Measurements from ENCODE around the gene ZFAND4. TPM values are rescaled to one million over a fixed set of nuclear protein-coding genes. Genes with fewer than 3 reads are reported as not detected.

Gene ZFAND4
- total RNA-seq, 1 donor, result 10.9 TPM

GRCh38 chr10:45591280-45591679 lies 81.3 kb downstream of the ZFAND4 start:
- Histone ChIP-seq H3K79me2 (ENCODE audit: insufficient read depth, low read length) (peaks cover 21% of the 10 kb centered on the region), H2AFZ (ENCODE audit: low read length) (no peak overlapping the region), H3K27me3 (ENCODE audit: insufficient read depth, low read length) (no peaks in the 10 kb centered on the region), H4K20me1 (ENCODE audit: insufficient read depth, low read length) (peaks cover under 1% of the 10 kb centered on the region), H3K9me3 (ENCODE audit: low read depth, low read length) (no peaks in the 10 kb centered on the region), H3K4me1 (ENCODE audit: insufficient read depth, low read length) (peaks cover 19% of the 10 kb centered on the region), H3K4me3 (ENCODE audit: insufficient read depth, low read length) (no peak overlapping the region), H3K27ac (ENCODE audit: low read depth, low read length) (no peak overlapping the region), H3K4me2 (ENCODE audit: insufficient read depth, low read length) (no peak overlapping the region), H3K36me3 (ENCODE audit: insufficient read depth, low read length) (no peaks in the 10 kb centered on the region)
- TF ChIP-seq CTCF (IDR thresholded peaks at IDR 0.05; ENCODE audit: extremely low read depth, low read depth, low read length), result no peak
- DNase-seq (ENCODE audit: insufficient read length, low spot score, missing footprints), result no peak

GRCh38 chr10:45589868-45590267 lies 82.7 kb downstream of the ZFAND4 start:
- H2AFZ ChIP-seq (ENCODE audit: low read length), result no peak overlapping the region
- no peak overlapping the region for H3K27ac ChIP-seq (ENCODE audit: low read depth, low read length)
- DNase-seq (ENCODE audit: insufficient read length, low spot score, missing footprints), result no peak
- H3K4me3 ChIP-seq (ENCODE audit: insufficient read depth, low read length), result no peak overlapping the region
- peaks cover 15% of the 10 kb centered on the region for H3K4me1 ChIP-seq (ENCODE audit: insufficient read depth, low read length)
- H4K20me1 ChIP-seq (ENCODE audit: insufficient read depth, low read length), result peaks cover 11% of the 10 kb centered on the region
- peaks cover 26% of the 10 kb centered on the region for H3K79me2 ChIP-seq (ENCODE audit: insufficient read depth, low read length)
- H3K27me3 ChIP-seq (ENCODE audit: insufficient read depth, low read length), result no peaks in the 10 kb centered on the region
- no peaks in the 10 kb centered on the region for H3K36me3 ChIP-seq (ENCODE audit: insufficient read depth, low read length)
- no peak overlapping the region for H3K4me2 ChIP-seq (ENCODE audit: insufficient read depth, low read length)
- H3K9me3 ChIP-seq (ENCODE audit: low read depth, low read length), result no peaks in the 10 kb centered on the region
- TF ChIP-seq CTCF (IDR thresholded peaks at IDR 0.05; ENCODE audit: extremely low read depth, low read depth, low read length), result no peak

- Histone ChIP-seq H4K20me1 (ENCODE audit: insufficient read depth, low read length) (peaks cover 16% of the 10 kb centered on the region), H3K27ac (ENCODE audit: low read depth, low read length) (no peak overlapping the region), H3K4me1 (ENCODE audit: insufficient read depth, low read length) (peaks cover 13% of the 10 kb centered on the region), H3K9me3 (ENCODE audit: low read depth, low read length) (no peaks in the 10 kb centered on the region), H3K36me3 (ENCODE audit: insufficient read depth, low read length) (no peaks in the 10 kb centered on the region), H3K4me2 (ENCODE audit: insufficient read depth, low read length) (no peak overlapping the region), H3K79me2 (ENCODE audit: insufficient read depth, low read length) (peaks cover 24% of the 10 kb centered on the region), H3K4me3 (ENCODE audit: insufficient read depth, low read length) (no peak overlapping the region), H3K27me3 (ENCODE audit: insufficient read depth, low read length) (no peaks in the 10 kb centered on the region), H2AFZ (ENCODE audit: low read length) (no peak overlapping the region)
- no peak for DNase-seq (ENCODE audit: insufficient read length, low spot score, missing footprints)
- no peak for TF ChIP-seq CTCF (IDR thresholded peaks at IDR 0.05; ENCODE audit: extremely low read depth, low read depth, low read length)
Observed at GRCh38 chr10:45589009-45589408, 83.6 kb downstream of the ZFAND4 start.

GRCh38 chr10:45586028-45586824 lies 86.3 kb downstream of the ZFAND4 start:
- Histone ChIP-seq H3K27ac (ENCODE audit: low read depth, low read length) (no peak overlapping the region), H3K36me3 (ENCODE audit: insufficient read depth, low read length) (no peaks in the 10 kb centered on the region), H4K20me1 (ENCODE audit: insufficient read depth, low read length) (peaks cover 23% of the 10 kb centered on the region), H3K4me3 (ENCODE audit: insufficient read depth, low read length) (no peak overlapping the region), H3K4me1 (ENCODE audit: insufficient read depth, low read length) (no peaks in the 10 kb centered on the region), H3K4me2 (ENCODE audit: insufficient read depth, low read length) (no peak overlapping the region), H3K27me3 (ENCODE audit: insufficient read depth, low read length) (no peaks in the 10 kb centered on the region), H3K79me2 (ENCODE audit: insufficient read depth, low read length) (peaks cover 12% of the 10 kb centered on the region), H3K9me3 (ENCODE audit: low read depth, low read length) (no peaks in the 10 kb centered on the region), H2AFZ (ENCODE audit: low read length) (no peak overlapping the region)
- no peak for DNase-seq (ENCODE audit: insufficient read length, low spot score, missing footprints)
- TF ChIP-seq CTCF (IDR thresholded peaks at IDR 0.05; ENCODE audit: extremely low read depth, low read depth, low read length), result no peak

Measured in osteoblast (primary cell).